Measurements from ENCODE around the gene PITPNC1. TPM values are rescaled to one million over a fixed set of nuclear protein-coding genes. Genes with fewer than 3 reads are reported as not detected.

Gene PITPNC1
- total RNA-seq, 1 experiment from 2014 or later = 6.9 TPM

DNA sequence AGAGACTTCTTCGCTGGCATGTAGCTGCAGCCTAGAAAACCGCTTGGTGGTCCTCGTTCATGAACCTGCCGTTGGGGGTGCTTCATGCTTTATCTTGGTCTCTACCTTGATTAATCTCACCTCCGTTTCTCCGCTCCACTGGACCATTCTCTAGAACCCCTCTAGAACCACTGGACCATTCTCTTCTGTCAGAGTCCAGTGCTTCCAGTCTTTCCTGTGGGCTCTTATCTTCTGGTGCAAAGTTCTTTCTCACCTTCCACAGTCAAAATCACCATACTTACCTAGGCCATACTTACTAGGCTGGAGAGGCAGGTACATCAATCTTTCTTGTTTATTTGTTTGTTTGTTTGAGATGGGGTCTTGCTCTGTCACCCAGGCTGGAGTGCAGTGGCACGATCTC, 71.4 kb downstream of the PITPNC1 start:
- CTCF ChIA-PET = interaction anchor here (0.6 kb wide), 1 partner anchor 457 kb away, joined by 3 read pairs; no protein-coding TSS in a partner anchor
- intact Hi-C loops (cut with micrococcal nuclease; ENCODE audit: unreplicated experiment) = no loop called here
- Mint-ChIP-seq H3K27ac (ENCODE audit: unreplicated experiment) (no peak overlapping the region), H3K36me3 (ENCODE audit: insufficient read depth, unreplicated experiment) (no peaks in the 10 kb centered on the region), H3K27me3 (ENCODE audit: unreplicated experiment) (no peaks in the 10 kb centered on the region), H3K4me1 (ENCODE audit: low read depth, unreplicated experiment) (no peaks in the 10 kb centered on the region), H3K9me3 (ENCODE audit: low read depth, unreplicated experiment) (no peaks in the 10 kb centered on the region), H3K4me3 (ENCODE audit: low read depth, unreplicated experiment) (no peak overlapping the region)
- TF ChIP-seq CTCF (IDR thresholded peaks at IDR 0.05; ENCODE audit: unreplicated experiment) = no peak
- DNase-seq = no peak
- BruUV-seq (replicated peaks) = no TSS peak

DNA sequence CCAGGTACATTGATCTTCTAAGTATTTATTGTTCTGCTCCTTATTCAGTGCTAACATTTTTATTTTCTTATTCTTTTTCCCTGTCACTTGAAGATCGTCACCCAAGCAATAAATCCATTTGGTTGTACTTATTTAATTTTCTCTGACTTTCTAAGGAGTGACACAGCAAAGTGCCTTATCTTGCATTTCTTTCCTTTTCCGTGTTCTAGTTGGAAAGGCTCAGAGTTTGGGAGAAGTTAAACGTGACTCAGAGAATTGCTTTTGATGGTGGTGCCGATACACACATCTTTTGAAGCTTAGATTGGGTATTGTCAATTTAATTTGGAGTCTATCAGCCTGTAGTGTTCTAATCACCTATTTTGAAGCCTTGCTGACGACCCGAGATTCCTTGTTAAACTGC, 72.0 kb downstream of the PITPNC1 start:
- H3K9me3 Mint-ChIP-seq (ENCODE audit: low read depth, unreplicated experiment) = no peaks in the 10 kb centered on the region
- no peak for TF ChIP-seq CTCF (IDR thresholded peaks at IDR 0.05; ENCODE audit: unreplicated experiment)
- no peaks in the 10 kb centered on the region for H3K36me3 Mint-ChIP-seq (ENCODE audit: insufficient read depth, unreplicated experiment)
- H3K4me1 Mint-ChIP-seq (ENCODE audit: low read depth, unreplicated experiment) = no peaks in the 10 kb centered on the region
- CTCF ChIA-PET = no interaction called here
- no TSS peak for BruUV-seq (replicated peaks)
- H3K4me3 Mint-ChIP-seq (ENCODE audit: low read depth, unreplicated experiment) = no peak overlapping the region
- no peak for DNase-seq
- intact Hi-C loops (cut with micrococcal nuclease; ENCODE audit: unreplicated experiment) = no loop called here
- no peak overlapping the region for H3K27ac Mint-ChIP-seq (ENCODE audit: unreplicated experiment)
- H3K27me3 Mint-ChIP-seq (ENCODE audit: unreplicated experiment) = no peaks in the 10 kb centered on the region

- no peak overlapping the region for H3K27ac Mint-ChIP-seq (ENCODE audit: unreplicated experiment)
Measured at GRCh38 chr17:67449845-67450755, 73.0 kb downstream of the PITPNC1 start.

More at GRCh38 chr17:67449845-67450755, 73.0 kb downstream of the PITPNC1 start:
- CTCF ChIA-PET = no interaction called here
- Mint-ChIP-seq H3K27me3 (ENCODE audit: unreplicated experiment) (no peaks in the 10 kb centered on the region), H3K4me1 (ENCODE audit: low read depth, unreplicated experiment) (no peaks in the 10 kb centered on the region), H3K4me3 (ENCODE audit: low read depth, unreplicated experiment) (no peak overlapping the region), H3K36me3 (ENCODE audit: insufficient read depth, unreplicated experiment) (no peaks in the 10 kb centered on the region), H3K9me3 (ENCODE audit: low read depth, unreplicated experiment) (no peaks in the 10 kb centered on the region)
- BruUV-seq (replicated peaks) = no TSS peak
- no peak for DNase-seq
- intact Hi-C loops (cut with micrococcal nuclease; ENCODE audit: unreplicated experiment) = no loop called here
- no peak for TF ChIP-seq CTCF (IDR thresholded peaks at IDR 0.05; ENCODE audit: unreplicated experiment)

Measured in Calu3 (cell line).